H1 (cell line): Measurements from ENCODE around the gene MAPK8IP3. TPM values are rescaled to one million over a fixed set of nuclear protein-coding genes. Genes with fewer than 3 reads are reported as not detected.

ENCODE experiments used
- CTCF ChIA-PET: fragments of 300-600 bp; sonication (Branson Sonifier 250); formaldehyde crosslinking; loops from one replicate; lab custom pipeline; 2021; ENCODE audit not compliant: partially characterized antibody; lab: Charles Lee
- POLR2A ChIA-PET: fragments of 300-600 bp; sonication (Branson Sonifier 250); formaldehyde crosslinking; loops from one replicate; lab custom pipeline; 2021; ENCODE audit warnings: inconsistent platforms; ENCODE audit not compliant: partially characterized antibody; lab: Charles Lee
- DNase-seq, 2 experiments: peaks; one replicate each; pipeline versions ENCODE4 v3.0.0 to v3.0.0-alpha.2; 2010 to 2022; ENCODE audit warnings: low spot score in 2 of 2, low read depth in 1 of 2, mixed read lengths in 1 of 2
- FAIRE-seq: peaks from 2 replicates; lab custom pipeline; 2011; peaks lifted over from hg19 to GRCh38; lab: Jason Lieb, UNC
- H2AFZ ChIP-seq: 2 replicates; pipeline ENCODE4 v1.8.1; 2012; ENCODE audit warnings: low read length, inconsistent platforms
- H2AK5ac ChIP-seq: 2 replicates; pipeline ENCODE4 v1.6.1; 2013; ENCODE audit warnings: low read depth, low read length
- H2BK120ac ChIP-seq: replicated peaks from 2 replicates; pipeline ENCODE3; 2013; ENCODE audit warnings: low read depth, low read length, inconsistent platforms
- H2BK12ac ChIP-seq: 2 replicates; pipeline ENCODE4 v1.6.1; 2013; ENCODE audit warnings: low read depth, low read length
- H2BK15ac ChIP-seq: 2 replicates; pipeline ENCODE4 v1.6.1; 2013; ENCODE audit warnings: low read length
- H2BK20ac ChIP-seq: 2 replicates; pipeline ENCODE4 v1.6.1; 2013; ENCODE audit warnings: low read length
- H2BK5ac ChIP-seq: 2 replicates; pipeline ENCODE4 v1.6.1; 2013; ENCODE audit warnings: low read depth, low read length
- H3K14ac ChIP-seq: 2 replicates; pipeline ENCODE4 v1.6.1; 2013; ENCODE audit warnings: inconsistent platforms; ENCODE audit not compliant: insufficient read length
- H3K18ac ChIP-seq: 2 replicates; pipeline ENCODE4 v1.6.1; 2013; ENCODE audit warnings: low read length; ENCODE audit errors: extremely low read depth
- H3K23ac ChIP-seq: 2 replicates; pipeline ENCODE4 v1.6.1; 2013; ENCODE audit warnings: inconsistent platforms; ENCODE audit not compliant: insufficient read length
- H3K23me2 ChIP-seq: 2 replicates; pipeline ENCODE4 v1.6.1; 2013; ENCODE audit warnings: low read depth, low read length
- H3K27ac ChIP-seq: 2 replicates; pipeline ENCODE4 v1.6.1; 2011; ENCODE audit warnings: low read depth, low read length, inconsistent platforms
- H3K27me3 ChIP-seq, 4 experiments: replicated peaks in 1 of 4; 1 replicate in 1 of 4; 2 replicates in 3 of 4; pipeline versions ENCODE4 v1.6.1 to v1.8.1; 2011 to 2013; ENCODE audit warnings: low read length in 3 of 4, mild to moderate bottlenecking in 3 of 4, inconsistent platforms in 2 of 4, mixed read lengths in 2 of 4, moderate library complexity in 1 of 4; ENCODE audit not compliant: control insufficient read depth in 3 of 4, insufficient read depth in 3 of 4; ENCODE audit errors: extremely low read depth in 1 of 4
- H3K36me3 ChIP-seq, 4 experiments: 2 replicates each; pipeline versions ENCODE4 v1.6.1 to v1.8.1; 2011 to 2013; ENCODE audit warnings: mild to moderate bottlenecking in 4 of 4, low read length in 3 of 4, moderate library complexity in 2 of 4, control low read depth in 1 of 4, inconsistent platforms in 1 of 4; ENCODE audit not compliant: insufficient read depth in 4 of 4, control insufficient read depth in 2 of 4
- H3K4ac ChIP-seq: replicated peaks from 2 replicates; pipeline ENCODE3; 2013; ENCODE audit warnings: low read length, low read depth, mixed read lengths, inconsistent platforms; ENCODE audit not compliant: insufficient read length
- H3K4me1 ChIP-seq, 4 experiments: replicated peaks in 1 of 4; 1 replicate in 1 of 4; 2 replicates in 3 of 4; pipeline versions ENCODE4 v1.6.1 to v1.8.1; 2011 to 2013; ENCODE audit warnings: low read length in 3 of 4, inconsistent platforms in 2 of 4, mixed read lengths in 1 of 4; ENCODE audit not compliant: insufficient read depth in 4 of 4, control insufficient read depth in 3 of 4
- H3K4me2 ChIP-seq, 2 experiments: 2 replicates each; pipeline versions ENCODE4 v1.6.1 to v1.8.1; 2011 to 2013; ENCODE audit warnings: low read depth in 2 of 2, low read length in 2 of 2, control low read depth in 1 of 2, inconsistent platforms in 1 of 2, mild to moderate bottlenecking in 1 of 2; ENCODE audit not compliant: insufficient read depth in 1 of 2
- H3K4me3 ChIP-seq, 4 experiments: fragments of 200-600, 300-600 bp in 1 of 4; sonication (generic), shearing (Covaris generic), sonication (Bioruptor Twin) in 1 of 4; 2 replicates each; pipeline versions ENCODE4 v1.5.1 to v1.8.1; 2011 to 2016; ENCODE audit warnings: low read length in 4 of 4, low read depth in 3 of 4, control low read depth in 2 of 4, inconsistent platforms in 2 of 4, mild to moderate bottlenecking in 2 of 4, mixed read lengths in 1 of 4, moderate library complexity in 1 of 4; ENCODE audit not compliant: insufficient read depth in 2 of 4; ENCODE audit errors: extremely low read depth in 1 of 4
- H3K56ac ChIP-seq: replicated peaks from 2 replicates; pipeline ENCODE3; 2013; ENCODE audit warnings: low read depth, mild to moderate bottlenecking, mixed read lengths, low read length, inconsistent platforms; ENCODE audit not compliant: insufficient read length
- H3K79me1 ChIP-seq: 2 replicates; pipeline ENCODE4 v1.6.1; 2013; ENCODE audit warnings: low read depth, low read length, control low read depth
- H3K79me2 ChIP-seq, 2 experiments: 2 replicates each; pipeline versions ENCODE4 v1.6.1 to v1.8.1; 2012 to 2013; ENCODE audit warnings: low read length in 2 of 2, mild to moderate bottlenecking in 2 of 2, inconsistent platforms in 1 of 2; ENCODE audit not compliant: insufficient read depth in 2 of 2, control insufficient read depth in 1 of 2
- H3K9ac ChIP-seq, 4 experiments: replicated peaks in 1 of 4; 1 replicate in 1 of 4; 2 replicates in 3 of 4; pipeline versions ENCODE4 v1.6.1 to v1.8.1; 2011 to 2013; ENCODE audit warnings: low read depth in 3 of 4, low read length in 3 of 4, control low read depth in 2 of 4, mild to moderate bottlenecking in 2 of 4, moderate library complexity in 2 of 4, inconsistent platforms in 1 of 4; ENCODE audit errors: extremely low read depth in 1 of 4
- H3K9me3 ChIP-seq, 2 experiments: 2 replicates each; pipeline versions ENCODE4 v1.6.1 to v1.8.1; 2012 to 2013; ENCODE audit warnings: mild to moderate bottlenecking in 2 of 2, moderate library complexity in 2 of 2, control low read depth in 1 of 2, inconsistent platforms in 1 of 2, low read depth in 1 of 2, low read length in 1 of 2, mixed read lengths in 1 of 2; ENCODE audit not compliant: insufficient read depth in 2 of 2
- H4K20me1 ChIP-seq, 2 experiments: replicated peaks in 1 of 2; 2 replicates each; pipeline versions ENCODE3 to v1.8.1; 2011 to 2013; ENCODE audit warnings: inconsistent platforms in 2 of 2, low read length in 2 of 2, mild to moderate bottlenecking in 1 of 2; ENCODE audit not compliant: insufficient read depth in 2 of 2, control insufficient read depth in 1 of 2
- H4K5ac ChIP-seq: 2 replicates; pipeline ENCODE4 v1.6.1; 2013; ENCODE audit warnings: low read length, low read depth, mixed read lengths, inconsistent platforms; ENCODE audit not compliant: insufficient read length
- H4K8ac ChIP-seq: 2 replicates; pipeline ENCODE4 v1.8.0; 2013; ENCODE audit warnings: mild to moderate bottlenecking, moderate library complexity, low read length, inconsistent platforms; ENCODE audit not compliant: insufficient read depth; ENCODE audit errors: extremely low read depth
- H4K91ac ChIP-seq: replicated peaks from 2 replicates; pipeline ENCODE3; 2013; ENCODE audit warnings: low read length, mixed read lengths, inconsistent platforms; ENCODE audit not compliant: insufficient read length
- WGBS, 2 experiments: shearing (Covaris generic) in 1 of 2; methylation state at CpG; one replicate each; pipeline versions ENCODE4 v1.1.6 to v1.1.7; 2013 to 2015; ENCODE audit warnings: low lambda C conversion rate in 2 of 2, mixed read lengths in 2 of 2, inconsistent platforms in 1 of 2, low coverage in 1 of 2, missing lambda C conversion rate in 1 of 2; ENCODE audit not compliant: insufficient replicate concordance in 2 of 2, insufficient coverage in 1 of 2, insufficient read length in 1 of 2; ENCODE audit errors: extremely low coverage in 1 of 2, missing lambda C conversion rate in 1 of 2; 5-methylcytosine and 5-hydroxymethylcytosine counted together
- long read RNA-seq, 2 experiments: library from RNA in 1 of 2; library from capped mRNA in 1 of 2; stranded (forward); transcript quantifications; one replicate each; pipeline ENCODE4 v2.0.0, GENCODE V29; 2021; ENCODE audit warnings: inconsistent platforms in 1 of 2
- polyA minus RNA-seq, 3 experiments: library from RNA; depleted of rRNA, polyadenylated mRNA; stranded (reverse); fragments of >200 nt; gene quantifications; 1 replicate in 2 of 3; 2 replicates in 1 of 3; pipeline ENCODE4 v1.2.3, GENCODE V29; 2011
- polyA plus RNA-seq, 7 experiments: library from polyadenylated mRNA; depleted of rRNA in 3 of 7; stranded (reverse) in 5 of 7; unstranded in 2 of 7; fragments of >200 nt in 5 of 7; fragments of 200-250 nt in 2 of 7; gene quantifications; 1 replicate in 5 of 7; 2 replicates in 1 of 7; 4 replicates in 1 of 7; pipeline versions ENCODE4 v1.2.1 to v1.2.3, GENCODE V29; 2011 to 2013; ENCODE audit warnings: missing spikeins in 2 of 7, mixed read lengths in 2 of 7
- total RNA-seq: library from RNA; stranded (reverse); fragmentation: NEBNext Ultra II Directional; extraction: Animal tissue kit (Norgen Biotek cat#: 25700); gene quantifications from 2 replicates; pipeline ENCODE4 v1.2.1, GENCODE V29; 2021
- TF ChIP-seq, protein P1 (sequence below): IDR thresholded peaks from 2 replicates; pipeline ENCODE4 v1.6.1; 2011; ENCODE audit warnings: low read depth, mild to moderate bottlenecking, low read length; ENCODE audit not compliant: insufficient read depth

Gene MAPK8IP3, protein sequence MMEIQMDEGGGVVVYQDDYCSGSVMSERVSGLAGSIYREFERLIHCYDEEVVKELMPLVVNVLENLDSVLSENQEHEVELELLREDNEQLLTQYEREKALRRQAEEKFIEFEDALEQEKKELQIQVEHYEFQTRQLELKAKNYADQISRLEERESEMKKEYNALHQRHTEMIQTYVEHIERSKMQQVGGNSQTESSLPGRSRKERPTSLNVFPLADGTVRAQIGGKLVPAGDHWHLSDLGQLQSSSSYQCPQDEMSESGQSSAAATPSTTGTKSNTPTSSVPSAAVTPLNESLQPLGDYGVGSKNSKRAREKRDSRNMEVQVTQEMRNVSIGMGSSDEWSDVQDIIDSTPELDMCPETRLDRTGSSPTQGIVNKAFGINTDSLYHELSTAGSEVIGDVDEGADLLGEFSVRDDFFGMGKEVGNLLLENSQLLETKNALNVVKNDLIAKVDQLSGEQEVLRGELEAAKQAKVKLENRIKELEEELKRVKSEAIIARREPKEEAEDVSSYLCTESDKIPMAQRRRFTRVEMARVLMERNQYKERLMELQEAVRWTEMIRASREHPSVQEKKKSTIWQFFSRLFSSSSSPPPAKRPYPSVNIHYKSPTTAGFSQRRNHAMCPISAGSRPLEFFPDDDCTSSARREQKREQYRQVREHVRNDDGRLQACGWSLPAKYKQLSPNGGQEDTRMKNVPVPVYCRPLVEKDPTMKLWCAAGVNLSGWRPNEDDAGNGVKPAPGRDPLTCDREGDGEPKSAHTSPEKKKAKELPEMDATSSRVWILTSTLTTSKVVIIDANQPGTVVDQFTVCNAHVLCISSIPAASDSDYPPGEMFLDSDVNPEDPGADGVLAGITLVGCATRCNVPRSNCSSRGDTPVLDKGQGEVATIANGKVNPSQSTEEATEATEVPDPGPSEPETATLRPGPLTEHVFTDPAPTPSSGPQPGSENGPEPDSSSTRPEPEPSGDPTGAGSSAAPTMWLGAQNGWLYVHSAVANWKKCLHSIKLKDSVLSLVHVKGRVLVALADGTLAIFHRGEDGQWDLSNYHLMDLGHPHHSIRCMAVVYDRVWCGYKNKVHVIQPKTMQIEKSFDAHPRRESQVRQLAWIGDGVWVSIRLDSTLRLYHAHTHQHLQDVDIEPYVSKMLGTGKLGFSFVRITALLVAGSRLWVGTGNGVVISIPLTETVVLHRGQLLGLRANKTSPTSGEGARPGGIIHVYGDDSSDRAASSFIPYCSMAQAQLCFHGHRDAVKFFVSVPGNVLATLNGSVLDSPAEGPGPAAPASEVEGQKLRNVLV (N-terminal part only)
- total RNA-seq (41.4 and 43.4 TPM in 2 replicates), polyA plus RNA-seq (2011; rRNA removed) (16.9 and 27.9 TPM in 2 replicates), polyA minus RNA-seq (2011; rRNA and poly(A)+ RNA removed) (20.9 and 23.0 TPM in 2 replicates)
- 32.3 TPM for polyA plus RNA-seq (2011; cell fraction: cytosol; rRNA removed)
- polyA plus RNA-seq (2011; cell fraction: nucleus; rRNA removed): 174 TPM
- polyA plus RNA-seq (2012, experiment 1 of 2): 31.6 to 50.2 TPM (median 47.8 TPM) in 4 replicates
- polyA plus RNA-seq (2012, experiment 2 of 2): 19.0 TPM
- 28.5 TPM for polyA plus RNA-seq (2013, experiment 1 of 2)
- polyA plus RNA-seq (2013, experiment 2 of 2): 25.8 TPM
- polyA minus RNA-seq (2011; cell fraction: cytosol; rRNA and poly(A)+ RNA removed): 32.1 TPM
- 67.2 TPM for polyA minus RNA-seq (2011; cell fraction: nucleus; rRNA and poly(A)+ RNA removed)
- long read RNA-seq, experiment 1, partial matches to known transcripts: 0 of 7 reads
- long read RNA-seq, experiment 1, other reads (novel, unspliced or antisense): 7 of 7 reads
- long read RNA-seq, experiment 2, partial matches to known transcripts: 0 of 2 reads
- long read RNA-seq, experiment 2, other reads (novel, unspliced or antisense): 2 of 2 reads

DNA sequence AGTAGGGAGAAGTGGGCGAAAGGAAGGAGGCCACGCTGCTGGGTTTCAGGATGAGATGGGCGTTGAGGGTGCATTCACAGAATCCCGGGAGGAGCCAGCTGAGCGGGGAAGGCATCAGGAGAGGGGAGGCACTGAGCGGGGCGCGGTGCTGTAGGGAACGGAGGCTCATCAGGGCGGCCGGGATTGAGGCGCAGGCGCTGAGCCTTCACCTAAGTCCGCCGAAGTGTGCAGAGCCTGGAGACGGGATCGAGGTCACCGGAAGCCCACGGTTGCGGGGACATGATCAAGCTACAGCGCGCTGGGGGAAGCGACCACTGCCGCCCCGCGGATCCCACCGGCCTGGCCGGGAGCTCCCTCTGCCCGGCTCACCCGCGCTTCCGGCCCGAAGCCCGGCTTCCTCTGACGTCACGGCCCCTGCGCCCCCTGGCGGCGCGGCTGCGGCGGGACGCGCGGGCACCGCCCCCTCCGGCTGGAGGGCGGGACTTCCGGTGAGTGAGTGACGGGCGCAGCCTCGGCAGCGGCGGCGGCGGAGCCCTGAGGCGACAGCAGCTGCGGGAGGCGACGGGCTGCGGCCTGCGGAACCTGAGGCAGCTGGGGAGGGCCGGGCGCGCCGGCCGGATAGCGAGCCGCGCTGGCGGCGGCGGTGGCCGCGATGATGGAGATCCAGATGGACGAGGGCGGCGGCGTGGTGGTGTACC is at the start of gene MAPK8IP3:
TSS of gene MAPK8IP3 (plus strand) at position 508 of the 698 bp plus-strand sequence. CDS start at position 653, 145 bp downstream.
- Histone ChIP-seq H2BK120ac (peak within 1 kb of the TSS; percentile 21), H4K91ac (peak within 1 kb of the TSS; percentile 98), H4K5ac (peak within 1 kb of the TSS; percentile 70), H3K14ac (peak within 1 kb of the TSS; percentile 99), H3K56ac (peak within 1 kb of the TSS; percentile 73), H3K27ac (peak within 1 kb of the TSS; percentile 85), H3K9me3 (no peaks in the 10 kb centered on the region), H3K27me3 (no peaks in the 10 kb centered on the region), H3K18ac (peak within 1 kb of the TSS; percentile 93), H3K79me2 (peaks cover 3 to 39% of the 10 kb centered on the region in 2 experiments; a peak in 3 of 4 replicates), H3K79me1 (peaks cover 10% of the 10 kb centered on the region), H4K20me1 (peaks cover 13 to 22% of the 10 kb centered on the region in 2 experiments), H2BK5ac (peak within 1 kb of the TSS; percentile 96), H2AFZ (peak within 1 kb of the TSS; percentile 61; the same call in 1 of the 2 replicates), H4K8ac (peak within 1 kb of the TSS; percentile 94), H3K4me2 (peak within 1 kb of the TSS; percentile 68 to 94), H3K23ac (peak within 1 kb of the TSS; percentile 9), H3K4me3 (peak within 1 kb of the TSS; percentile 89 to 97 (median 94)), H3K4ac (peak within 1 kb of the TSS; percentile 98), H3K4me1 (peaks cover 0 to 16% (median 3%) of the 10 kb centered on the region in 4 experiments; a peak in 4 of 7 replicates), H2BK20ac (no peak within 1 kb of the TSS), H3K9ac (peak within 1 kb of the TSS; percentile 51 to 91 (median 88)), H3K23me2 (peaks cover 11% of the 10 kb centered on the region), H2BK12ac (peak within 1 kb of the TSS; percentile 39; the same call in 1 of the 2 replicates), H2BK15ac (0 out of 2 replicates have a peak within 1 kb of the TSS, but pooled peaks have one; percentile 61), H2AK5ac (peak within 1 kb of the TSS; percentile 11; the same call in 1 of the 2 replicates), H3K36me3 (peaks cover 6 to 18% (median 10%) of the 10 kb centered on the region in 4 experiments; a peak in 6 of 8 replicates)
- WGBS, 2 experiments: 2% methylated on average over 41 of the region's 79 CpGs; no CpG with 5 or more reads in 1 of the 2 experiments
- DNase-seq: peak; percentile 77 to 99
- no peak for FAIRE-seq
- CTCF ChIA-PET: interaction anchor here (0.5 to 2.1 kb wide), 21 partner anchors 8 to 482 kb away, joined by 3 to 16 read pairs (median 4); partner anchors contain the start of genes EME2 and MRPS34
- POLR2A ChIA-PET: interaction anchor here (0.6 to 4.4 kb wide), 20 partner anchors 8 to 641 kb away, joined by 3 to 35 read pairs (median 4); partner anchors contain the start of genes EME2, JPT2, MRPS34 and NME3
- TF ChIP-seq, protein P1, sequence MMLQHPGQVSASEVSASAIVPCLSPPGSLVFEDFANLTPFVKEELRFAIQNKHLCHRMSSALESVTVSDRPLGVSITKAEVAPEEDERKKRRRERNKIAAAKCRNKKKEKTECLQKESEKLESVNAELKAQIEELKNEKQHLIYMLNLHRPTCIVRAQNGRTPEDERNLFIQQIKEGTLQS: peak; percentile 17; the same call in 1 of the 2 replicates
